Measurements from ENCODE around the gene MUC2.

Gene MUC2

GRCh38 chr11:1072116-1072820, 2.4 kb upstream of the MUC2 start:
- DNase-seq (ENCODE audit: low read depth in 2 of 2): no peak

GRCh38 chr11:1072821-1073231, 1.8 kb upstream of the MUC2 start:
- no peak for DNase-seq (ENCODE audit: low read depth in 2 of 2)

GRCh38 chr11:1073261-1073724, 1.4 kb upstream of the MUC2 start:
- no peak for DNase-seq (ENCODE audit: low read depth in 2 of 2)

- DNase-seq (ENCODE audit: low read depth in 2 of 2): no peak
Observed at GRCh38 chr11:1073851-1074243, 827 bp upstream of the MUC2 start.

GRCh38 chr11:1075341-1075911, 752 bp downstream of the MUC2 start:
- DNase-seq (ENCODE audit: low read depth in 2 of 2): no peak

- no peak for DNase-seq (ENCODE audit: low read depth in 2 of 2)
Observed at GRCh38 chr11:1076061-1076665, 1.5 kb downstream of the MUC2 start.

GRCh38 chr11:1077033-1077416, 2.4 kb downstream of the MUC2 start:
- DNase-seq (ENCODE audit: low read depth in 2 of 2): no peak

GRCh38 chr11:1077417-1078119, 2.9 kb downstream of the MUC2 start:
- no peak for DNase-seq (ENCODE audit: low read depth in 2 of 2)

GRCh38 chr11:1078191-1078601, 3.5 kb downstream of the MUC2 start:
- no peak for DNase-seq (ENCODE audit: low read depth in 2 of 2)

- no peak for DNase-seq (ENCODE audit: low read depth in 2 of 2)
Observed at GRCh38 chr11:1081601-1082311, 7.1 kb downstream of the MUC2 start.

- no peak for DNase-seq (ENCODE audit: low read depth in 2 of 2)
Observed at GRCh38 chr11:1082346-1082727, 7.7 kb downstream of the MUC2 start.

- no peak for DNase-seq (ENCODE audit: low read depth in 2 of 2)
Observed at GRCh38 chr11:1082728-1083620, 8.3 kb downstream of the MUC2 start.

GRCh38 chr11:1083621-1084551, 9.2 kb downstream of the MUC2 start:
- no peak for DNase-seq (ENCODE audit: low read depth in 2 of 2)

- DNase-seq (ENCODE audit: low read depth in 2 of 2): no peak
Observed at GRCh38 chr11:1084561-1085439, 10.1 kb downstream of the MUC2 start.

GRCh38 chr11:1085440-1086170, 10.9 kb downstream of the MUC2 start:
- no peak for DNase-seq (ENCODE audit: low read depth in 2 of 2)

- no peak for DNase-seq (ENCODE audit: low read depth in 2 of 2)
Observed at GRCh38 chr11:1086171-1087102, 11.8 kb downstream of the MUC2 start.

Measured in activated CD8-positive, alpha-beta memory T cell treated with anti-CD3 and anti-CD28 coated beads for 4 hours (primary cell).